HepG2 (cell line): ENCODE measurements around the gene MDH1B. TPM values are rescaled to one million over a fixed set of nuclear protein-coding genes. Genes with fewer than 3 reads are reported as not detected.

Experiments used
- CEBPB ChIP-seq: IDR thresholded peaks from 2 replicates; pipeline ENCODE4 v1.6.1; 2011; ENCODE audit warnings: low read depth, low read length, improper control_type of control experiment, borderline replicate concordance
- CHD2 ChIP-seq: IDR thresholded peaks from 2 replicates; pipeline ENCODE4 v1.6.1; 2011; ENCODE audit warnings: low read depth, low read length, improper control_type of control experiment
- KLF6 ChIP-seq: IDR thresholded peaks from 2 replicates; pipeline ENCODE4 v1.8.0; 2016; ENCODE audit warnings: missing biosample characterization, missing genetic modification reagents
- LCORL ChIP-seq, 2 experiments: fragments of 450-650 bp in 1 of 2; sonication (generic) in 1 of 2; formaldehyde crosslinking in 1 of 2; IDR thresholded peaks; 2 replicates each; pipeline versions ENCODE4 v1.5.0 to v1.6.1; 2017 to 2020; ENCODE audit warnings: antibody characterized with exemption in 1 of 2, missing genetic modification reagents in 1 of 2
- MIER3 ChIP-seq: IDR thresholded peaks from 2 replicates; pipeline ENCODE4 v1.6.1; 2016; ENCODE audit warnings: missing compliant biosample characterization, borderline replicate concordance
- MYPOP ChIP-seq: sonication (generic); formaldehyde crosslinking; IDR thresholded peaks from 2 replicates; pipeline ENCODE4 v1.8.1; 2023; ENCODE audit warnings: mild to moderate bottlenecking, moderate library complexity, missing genetic modification reagents
- PRDM10 ChIP-seq: sonication (generic); formaldehyde crosslinking; IDR thresholded peaks from 2 replicates; pipeline ENCODE4 v1.4.0; 2020; ENCODE audit warnings: low read depth, missing genetic modification reagents
- PTBP1 ChIP-seq: fragments of 200-400 bp; formaldehyde crosslinking; IDR thresholded peaks from 2 replicates; pipeline ENCODE4 v1.6.1; 2018; ENCODE audit warnings: low read length, low read depth; ENCODE audit not compliant: poor library complexity, severe bottlenecking
- RNF219 ChIP-seq: sonication (generic); formaldehyde crosslinking; IDR thresholded peaks from 2 replicates; pipeline ENCODE4 v1.5.0; 2020; ENCODE audit warnings: mild to moderate bottlenecking, missing genetic modification reagents
- SALL2 ChIP-seq: sonication (generic); formaldehyde crosslinking; IDR thresholded peaks from 2 replicates; pipeline ENCODE4 v1.8.1; 2023; ENCODE audit warnings: mild to moderate bottlenecking, missing genetic modification reagents, inconsistent platforms
- SOX13 ChIP-seq, 3 experiments: fragments of 450-650 bp in 1 of 3; sonication (generic) in 1 of 3; formaldehyde crosslinking in 1 of 3; IDR thresholded peaks in 2 of 3; conservative IDR thresholded peaks in 1 of 3; 2 replicates each; pipeline versions ENCODE4 v1.5.0 to v1.6.1; 2016 to 2020; ENCODE audit warnings: antibody characterized with exemption in 1 of 3, mild to moderate bottlenecking in 1 of 3, missing compliant biosample characterization in 1 of 3, missing genetic modification reagents in 1 of 3, moderate library complexity in 1 of 3
- TP53 ChIP-seq: sonication (generic); formaldehyde crosslinking; conservative IDR thresholded peaks from 2 replicates; pipeline ENCODE4 v1.4.0; 2020; ENCODE audit warnings: missing genetic modification reagents
- ZNF20 ChIP-seq: sonication (generic); formaldehyde crosslinking; IDR thresholded peaks from 2 replicates; pipeline ENCODE4 v1.4.0; 2020; ENCODE audit warnings: mild to moderate bottlenecking, moderate library complexity, missing genetic modification reagents
- ZNF276 ChIP-seq: sonication (generic); formaldehyde crosslinking; IDR thresholded peaks from 2 replicates; pipeline ENCODE4 v1.4.0; 2020; ENCODE audit warnings: mild to moderate bottlenecking, low read depth, missing genetic modification reagents
- ZNF770 ChIP-seq: sonication (generic); formaldehyde crosslinking; IDR thresholded peaks from 2 replicates; pipeline ENCODE4 v1.5.0; 2020; ENCODE audit warnings: mild to moderate bottlenecking, missing genetic modification reagents
- ZNF850 ChIP-seq: sonication (generic); formaldehyde crosslinking; conservative IDR thresholded peaks from 2 replicates; pipeline ENCODE4 v1.9.0; 2021; ENCODE audit warnings: mild to moderate bottlenecking, missing genetic modification reagents
- polyA plus RNA-seq, 8 experiments: library from polyadenylated mRNA; depleted of rRNA in 3 of 8; stranded (reverse) in 7 of 8; unstranded in 1 of 8; fragments of >200 nt; fragmentation: Illumina TruSeq in 4 of 8; extraction: Trizol in 4 of 8; gene quantifications; 2 replicates each; pipeline versions ENCODE4 v1.2.1 to v1.2.3, GENCODE V29; 2011 to 2016; ENCODE audit warnings: low read depth in 4 of 8, missing spikeins in 1 of 8, mixed read lengths in 1 of 8; ENCODE audit not compliant: insufficient read depth in 1 of 8
- total RNA-seq, 5 experiments: library from RNA; depleted of rRNA; stranded (reverse); fragments of >200 nt; fragmentation: Illumina TruSeq; extraction: Trizol; gene quantifications; 2 replicates each; pipeline ENCODE4 v1.2.3, GENCODE V29; 2016; ENCODE audit warnings: low read depth in 1 of 5

Gene MDH1B
- total and polyA plus RNA-seq, 2 of the 13 experiments (the other 11 are each of a cell fraction or from before 2014, with no cell fraction given) = 0.17 to 0.86 TPM

GRCh38 chr2:206765242-206766056, at the start of gene MDH1B, which contains the start of gene FASTKD2 (continued):
- TF ChIP-seq ZNF276 (CRISPR knock-in tag) = no peak
- TF ChIP-seq CEBPB = no peak
- no peak for TF ChIP-seq RNF219 (CRISPR knock-in tag)
- peak; percentile 54; the same call in 1 of the 2 replicates for TF ChIP-seq TP53 (CRISPR knock-in tag)
- no peak for TF ChIP-seq PTBP1
- no peak for TF ChIP-seq LCORL (IDR thresholded peaks at IDR 0.05)
- TF ChIP-seq LCORL (CRISPR knock-in tag; IDR thresholded peaks at IDR 0.05) = peak; percentile 70; the same call in 1 of the 2 replicates
- peak; percentile 91 for TF ChIP-seq SALL2 (CRISPR knock-in tag)
- peak; percentile 97 for TF ChIP-seq CHD2
- TF ChIP-seq KLF6 (CRISPR knock-in tag) = peak; percentile 91
- TF ChIP-seq MYPOP = peak; percentile 96
- TF ChIP-seq ZNF770 (CRISPR knock-in tag) = peak; percentile 43; the same call in 1 of the 2 replicates
- TF ChIP-seq PRDM10 = peak; percentile 49; the same call in 1 of the 2 replicates
- no peak for TF ChIP-seq MIER3 (CRISPR knock-in tag)
- TF ChIP-seq ZNF20 (CRISPR knock-in tag) = no peak
- 0 out of 2 replicates have a peak, but pooled peaks have one; percentile 15 for TF ChIP-seq SOX13 (IDR thresholded peaks at IDR 0.05)
- peak in 1 of 2 experiments; percentile 30; a peak in 1 of 4 replicates for TF ChIP-seq SOX13 (CRISPR knock-in tag; conservative IDR thresholded peaks at IDR 0.05 in 1 of 2, IDR thresholded peaks at IDR 0.05 in 1 of 2)
- TF ChIP-seq ZNF850 (CRISPR knock-in tag) = no peak
